ENCODE data around the gene NCR3LG1. TPM values are rescaled to one million over a fixed set of nuclear protein-coding genes. Genes with fewer than 3 reads are reported as not detected.

The NCR3LG1 gene
- total and polyA plus RNA-seq, 2 of the 4 experiments (the other 2 are of a cell fraction), result 1.7 to 4.1 TPM

DNA sequence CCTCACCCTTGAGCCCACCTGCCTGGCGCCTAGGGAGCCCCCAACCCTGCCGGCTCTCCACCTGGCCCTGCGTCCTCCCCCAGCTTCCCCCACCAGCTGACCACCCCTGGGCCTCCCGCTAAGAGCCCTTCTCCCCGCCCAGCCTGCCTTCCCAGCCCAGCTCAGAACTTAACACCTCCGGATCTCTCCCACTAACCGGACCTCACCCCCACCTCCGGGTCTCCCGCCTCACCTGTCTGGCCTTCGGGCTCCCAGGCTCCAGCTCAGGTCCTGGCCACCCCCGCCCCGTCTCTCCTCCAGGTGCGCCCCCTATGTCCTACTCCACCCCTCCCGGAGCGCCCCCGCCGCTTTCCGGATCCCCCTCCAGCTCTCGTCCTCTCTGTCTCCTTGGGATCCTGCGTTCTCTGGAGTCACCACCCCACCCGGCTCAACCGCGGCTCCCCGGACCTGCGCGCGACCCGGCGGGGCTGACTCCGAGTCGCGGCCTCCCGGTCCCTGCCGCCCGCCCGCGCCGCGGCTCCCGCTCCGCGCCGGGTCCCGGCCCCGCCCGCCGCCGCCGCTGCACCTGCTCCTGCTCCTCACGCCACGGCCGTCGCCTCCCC lies 37.1 kb downstream of the NCR3LG1 start, which contains the start of gene KCNJ11:
Gene KCNJ11, minus strand, starts transcription at position 51 of the 602 bp plus-strand sequence. CDS start 568 bp downstream, outside the sequence.
- 3% methylated on average over 32 of the region's 53 CpGs; no CpG with 5 or more reads in 1 of the 2 experiments for WGBS, 2 experiments (ENCODE audit: extremely low coverage in 2 of 2, insufficient read length in 1 of 2)

More for the DNA sequence above, 37.1 kb downstream of the NCR3LG1 start, which contains the start of gene KCNJ11:
- Histone ChIP-seq H3K14ac (replicated peaks; ENCODE audit: low read depth, low read length) (no peak within 1 kb of the TSS), H3K9me3 (ENCODE audit: control insufficient read depth, insufficient read depth, low read length) (no peaks in the 10 kb centered on the region), H3K4ac (ENCODE audit: low read depth, low read length) (no peak within 1 kb of the TSS), H2AFZ (replicated peaks; ENCODE audit: low read length, poor library complexity) (peak within 1 kb of the TSS; percentile 89), H3K4me1 (ENCODE audit: control insufficient read depth, insufficient read depth, low read length) (no peaks in the 10 kb centered on the region), H2BK5ac (ENCODE audit: low read depth, low read length, poor library complexity, severe bottlenecking) (no peak within 1 kb of the TSS), H3K27ac (ENCODE audit: insufficient read depth, low read length) (no peak within 1 kb of the TSS), H3K79me1 (ENCODE audit: low read depth in 1 of 2, low read length in 2 of 2) (no peaks in the 10 kb centered on the region), H3K4me3 (ENCODE audit: insufficient read depth, low read depth, low read length) (peak within 1 kb of the TSS; percentile 21), H3K36me3 (ENCODE audit: control insufficient read depth, insufficient read depth, low read length) (no peaks in the 10 kb centered on the region), H3K27me3 (ENCODE audit: control insufficient read depth, insufficient read depth, low read length) (peaks cover 24% of the 10 kb centered on the region; the same call in 1 of the 2 replicates), H2BK20ac (ENCODE audit: low read depth, low read length) (no peak within 1 kb of the TSS), H4K20me1 (ENCODE audit: insufficient read depth, low read length) (no peaks in the 10 kb centered on the region), H3K4me2 (ENCODE audit: low read depth, low read length) (peak within 1 kb of the TSS; percentile 45; the same call in 1 of the 2 replicates), H2AK5ac (ENCODE audit: low read depth, low read length) (no peak within 1 kb of the TSS), H3K18ac (ENCODE audit: low read depth, low read length) (no peak within 1 kb of the TSS), H3K9ac (ENCODE audit: low read depth, low read length) (no peak within 1 kb of the TSS), H4K5ac (ENCODE audit: low read depth, low read length) (no peak within 1 kb of the TSS), H4K91ac (ENCODE audit: insufficient read depth, low read depth, low read length) (no peak within 1 kb of the TSS), H3K56ac (ENCODE audit: extremely low read depth, insufficient read depth, low read length) (no peak within 1 kb of the TSS), H2BK15ac (ENCODE audit: low read depth, low read length) (no peak within 1 kb of the TSS), H2BK120ac (ENCODE audit: low read depth, low read length) (no peak within 1 kb of the TSS), H2AK9ac (replicated peaks; ENCODE audit: low read depth, low read length, poor library complexity) (peak within 1 kb of the TSS; percentile 37), H3K9me1 (ENCODE audit: insufficient read depth, low read length) (peaks cover 1% of the 10 kb centered on the region; the same call in 1 of the 2 replicates), H4K8ac (ENCODE audit: low read depth in 2 of 2, low read length in 2 of 2) (no peak within 1 kb of the TSS), H3K23ac (ENCODE audit: low read depth, low read length) (no peak within 1 kb of the TSS)
- in situ Hi-C loops (cut with MboI; ENCODE audit: low sequenced_read_pairs), result no loop called here
- DNase-seq, result no peak
- intact Hi-C loops (cut with micrococcal nuclease), result loop anchor here (1.0 kb wide), 1 partner anchor 116 kb away; no protein-coding TSS in a partner anchor
- dilution Hi-C loops (cut with HindIII; ENCODE audit: low sequenced_read_pairs, unreplicated experiment), result no loop called here
- TF ChIP-seq, protein P1, sequence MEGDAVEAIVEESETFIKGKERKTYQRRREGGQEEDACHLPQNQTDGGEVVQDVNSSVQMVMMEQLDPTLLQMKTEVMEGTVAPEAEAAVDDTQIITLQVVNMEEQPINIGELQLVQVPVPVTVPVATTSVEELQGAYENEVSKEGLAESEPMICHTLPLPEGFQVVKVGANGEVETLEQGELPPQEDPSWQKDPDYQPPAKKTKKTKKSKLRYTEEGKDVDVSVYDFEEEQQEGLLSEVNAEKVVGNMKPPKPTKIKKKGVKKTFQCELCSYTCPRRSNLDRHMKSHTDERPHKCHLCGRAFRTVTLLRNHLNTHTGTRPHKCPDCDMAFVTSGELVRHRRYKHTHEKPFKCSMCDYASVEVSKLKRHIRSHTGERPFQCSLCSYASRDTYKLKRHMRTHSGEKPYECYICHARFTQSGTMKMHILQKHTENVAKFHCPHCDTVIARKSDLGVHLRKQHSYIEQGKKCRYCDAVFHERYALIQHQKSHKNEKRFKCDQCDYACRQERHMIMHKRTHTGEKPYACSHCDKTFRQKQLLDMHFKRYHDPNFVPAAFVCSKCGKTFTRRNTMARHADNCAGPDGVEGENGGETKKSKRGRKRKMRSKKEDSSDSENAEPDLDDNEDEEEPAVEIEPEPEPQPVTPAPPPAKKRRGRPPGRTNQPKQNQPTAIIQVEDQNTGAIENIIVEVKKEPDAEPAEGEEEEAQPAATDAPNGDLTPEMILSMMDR (conservative IDR thresholded peaks at IDR 0.05; ENCODE audit: low read depth, low read length), result no peak
- no peak for TF ChIP-seq POLR2A (IDR thresholded peaks at IDR 0.05; ENCODE audit: low read depth, low read length)
- no peak for TF ChIP-seq MXI1 (IDR thresholded peaks at IDR 0.05; ENCODE audit: borderline replicate concordance, low read depth, low read length)
- TF ChIP-seq FOS (IDR thresholded peaks at IDR 0.05; ENCODE audit: low read depth, low read length), result no peak
- no peak for TF ChIP-seq MAZ (IDR thresholded peaks at IDR 0.05; ENCODE audit: borderline replicate concordance, low read depth, low read length)
- no peak for TF ChIP-seq CHD1 (IDR thresholded peaks at IDR 0.05; ENCODE audit: low read depth, low read length)
- TF ChIP-seq RAD21 (IDR thresholded peaks at IDR 0.05; ENCODE audit: low read length), result no peak
- TF ChIP-seq NFE2L2 (IDR thresholded peaks at IDR 0.05; ENCODE audit: low read depth, low read length), result no peak
- no peak for TF ChIP-seq RCOR1 (IDR thresholded peaks at IDR 0.05; ENCODE audit: insufficient replicate concordance, low read length)
- TF ChIP-seq, protein P2, sequence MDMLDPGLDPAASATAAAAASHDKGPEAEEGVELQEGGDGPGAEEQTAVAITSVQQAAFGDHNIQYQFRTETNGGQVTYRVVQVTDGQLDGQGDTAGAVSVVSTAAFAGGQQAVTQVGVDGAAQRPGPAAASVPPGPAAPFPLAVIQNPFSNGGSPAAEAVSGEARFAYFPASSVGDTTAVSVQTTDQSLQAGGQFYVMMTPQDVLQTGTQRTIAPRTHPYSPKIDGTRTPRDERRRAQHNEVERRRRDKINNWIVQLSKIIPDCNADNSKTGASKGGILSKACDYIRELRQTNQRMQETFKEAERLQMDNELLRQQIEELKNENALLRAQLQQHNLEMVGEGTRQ (IDR thresholded peaks at IDR 0.05; ENCODE audit: low read depth, low read length), result no peak
- no peak for TF ChIP-seq MAFK (IDR thresholded peaks at IDR 0.05; ENCODE audit: low read depth, low read length)
- no peak for TF ChIP-seq BHLHE40 (IDR thresholded peaks at IDR 0.05; ENCODE audit: low read depth, low read length)
- TF ChIP-seq CEBPB (IDR thresholded peaks at IDR 0.05; ENCODE audit: low read depth, low read length), result no peak
- no peak for TF ChIP-seq SMC3 (IDR thresholded peaks at IDR 0.05; ENCODE audit: low read depth, low read length)
- TF ChIP-seq, protein P3, sequence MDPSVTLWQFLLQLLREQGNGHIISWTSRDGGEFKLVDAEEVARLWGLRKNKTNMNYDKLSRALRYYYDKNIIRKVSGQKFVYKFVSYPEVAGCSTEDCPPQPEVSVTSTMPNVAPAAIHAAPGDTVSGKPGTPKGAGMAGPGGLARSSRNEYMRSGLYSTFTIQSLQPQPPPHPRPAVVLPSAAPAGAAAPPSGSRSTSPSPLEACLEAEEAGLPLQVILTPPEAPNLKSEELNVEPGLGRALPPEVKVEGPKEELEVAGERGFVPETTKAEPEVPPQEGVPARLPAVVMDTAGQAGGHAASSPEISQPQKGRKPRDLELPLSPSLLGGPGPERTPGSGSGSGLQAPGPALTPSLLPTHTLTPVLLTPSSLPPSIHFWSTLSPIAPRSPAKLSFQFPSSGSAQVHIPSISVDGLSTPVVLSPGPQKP (IDR thresholded peaks at IDR 0.05; ENCODE audit: borderline replicate concordance, low read depth, low read length), result no peak
- no peak for TF ChIP-seq RFX5 (IDR thresholded peaks at IDR 0.05; ENCODE audit: low read depth, low read length)
- ChIA-PET CTCF (interaction anchor here (1.4 kb wide), 1 partner anchor 139 kb away, joined by 4 read pairs; no protein-coding TSS in a partner anchor), POLR2A (ENCODE audit: unreplicated experiment) (no interaction called here)
- no TSS peak for BruUV-seq (replicated peaks)
- peak; percentile 51 for ATAC-seq (ENCODE audit: low read depth)
